IPS-11a (cell line): ENCODE measurements around the gene RNF115.
"Not testable (repeated sequence)": the region's sequence is repeated elsewhere in the genome, so short reads cannot be mapped to it uniquely, and the experiment has no call there.

Experiments
- H3K4me3 ChIP-seq: one replicate; pipeline ENCODE4 v1.5.1; 2013; ENCODE audit warnings: low read depth, low read length, control low read depth

Gene RNF115

GRCh38 chr1:145828367-145829026 lies 4.6 kb upstream of the RNF115 start:
- H3K4me3 ChIP-seq: no peak overlapping the region

- no peak overlapping the region for H3K4me3 ChIP-seq
These were observed 4.1 kb upstream of the RNF115 start for GRCh38 chr1:145827966-145828365.

GRCh38 chr1:145826030-145826429 lies 2.1 kb upstream of the RNF115 start:
- H3K4me3 ChIP-seq: no peak overlapping the region

GRCh38 chr1:145824499-145824842 lies 576 bp upstream of the RNF115 start:
- peak overlapping the region; percentile 98 for H3K4me3 ChIP-seq

GRCh38 chr1:145822779-145823331 lies 1.0 kb downstream of the RNF115 start:
- H3K4me3 ChIP-seq: not testable (repeated sequence)

- H3K4me3 ChIP-seq: not testable (repeated sequence)
These were observed 5.8 kb downstream of the RNF115 start for GRCh38 chr1:145818095-145818494.

- H3K4me3 ChIP-seq: not testable (repeated sequence)
These were observed 10.7 kb downstream of the RNF115 start for GRCh38 chr1:145812977-145813810.

GRCh38 chr1:145806844-145807243 lies 17.1 kb downstream of the RNF115 start:
- H3K4me3 ChIP-seq: no peak overlapping the region

GRCh38 chr1:145806408-145806807 lies 17.5 kb downstream of the RNF115 start:
- H3K4me3 ChIP-seq: no peak overlapping the region

- no peak overlapping the region for H3K4me3 ChIP-seq
These were observed 18.8 kb downstream of the RNF115 start for GRCh38 chr1:145805057-145805456.

GRCh38 chr1:145804235-145805045 lies 19.5 kb downstream of the RNF115 start:
- no peak overlapping the region for H3K4me3 ChIP-seq

- H3K4me3 ChIP-seq: no peak overlapping the region
These were observed 24.1 kb downstream of the RNF115 start for GRCh38 chr1:145799806-145800205.

GRCh38 chr1:145796753-145797152 lies 27.1 kb downstream of the RNF115 start:
- no peak overlapping the region for H3K4me3 ChIP-seq

GRCh38 chr1:145795257-145795881 lies 28.5 kb downstream of the RNF115 start:
- no peak overlapping the region for H3K4me3 ChIP-seq

- H3K4me3 ChIP-seq: no peak overlapping the region
These were observed 31.4 kb downstream of the RNF115 start for GRCh38 chr1:145792484-145792883.

GRCh38 chr1:145791860-145792259 lies 32.0 kb downstream of the RNF115 start:
- H3K4me3 ChIP-seq: not testable (repeated sequence)

- no peak overlapping the region for H3K4me3 ChIP-seq
These were observed 35.3 kb downstream of the RNF115 start for GRCh38 chr1:145788580-145788979.

- H3K4me3 ChIP-seq: no peak overlapping the region
These were observed 37.6 kb downstream of the RNF115 start for GRCh38 chr1:145786271-145786670.

- no peak overlapping the region for H3K4me3 ChIP-seq
These were observed 38.3 kb downstream of the RNF115 start for GRCh38 chr1:145785547-145785946.

- H3K4me3 ChIP-seq: no peak overlapping the region
These were observed 39.5 kb downstream of the RNF115 start for GRCh38 chr1:145784409-145784808.
